C4-2B (cell line): Measurements from ENCODE around the gene VPS13C.

ENCODE experiments used
- ZFX ChIP-seq: fragments of 450-650 bp; IDR thresholded peaks from 2 replicates; pipeline ENCODE4 v1.6.1; 2017
- TF ChIP-seq, protein P1 (sequence below): fragments of 450-650 bp; conservative IDR thresholded peaks from 2 replicates; pipeline ENCODE4 v1.5.1; 2017; ENCODE audit warnings: mild to moderate bottlenecking

- TF ChIP-seq, protein P1, sequence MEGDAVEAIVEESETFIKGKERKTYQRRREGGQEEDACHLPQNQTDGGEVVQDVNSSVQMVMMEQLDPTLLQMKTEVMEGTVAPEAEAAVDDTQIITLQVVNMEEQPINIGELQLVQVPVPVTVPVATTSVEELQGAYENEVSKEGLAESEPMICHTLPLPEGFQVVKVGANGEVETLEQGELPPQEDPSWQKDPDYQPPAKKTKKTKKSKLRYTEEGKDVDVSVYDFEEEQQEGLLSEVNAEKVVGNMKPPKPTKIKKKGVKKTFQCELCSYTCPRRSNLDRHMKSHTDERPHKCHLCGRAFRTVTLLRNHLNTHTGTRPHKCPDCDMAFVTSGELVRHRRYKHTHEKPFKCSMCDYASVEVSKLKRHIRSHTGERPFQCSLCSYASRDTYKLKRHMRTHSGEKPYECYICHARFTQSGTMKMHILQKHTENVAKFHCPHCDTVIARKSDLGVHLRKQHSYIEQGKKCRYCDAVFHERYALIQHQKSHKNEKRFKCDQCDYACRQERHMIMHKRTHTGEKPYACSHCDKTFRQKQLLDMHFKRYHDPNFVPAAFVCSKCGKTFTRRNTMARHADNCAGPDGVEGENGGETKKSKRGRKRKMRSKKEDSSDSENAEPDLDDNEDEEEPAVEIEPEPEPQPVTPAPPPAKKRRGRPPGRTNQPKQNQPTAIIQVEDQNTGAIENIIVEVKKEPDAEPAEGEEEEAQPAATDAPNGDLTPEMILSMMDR: no peak
- no peak for TF ChIP-seq ZFX
Measured at GRCh38 chr15:62087671-62088352, 27.6 kb upstream of the VPS13C start.
